ENCODE measurements around the gene PRAC2. TPM values are rescaled to one million over a fixed set of nuclear protein-coding genes. Genes with fewer than 3 reads are reported as not detected.

The PRAC2 gene
- total and polyA plus RNA-seq, 2 of the 13 experiments (the other 11 are each of a cell fraction or from before 2014, with no cell fraction given) = not detected

DNA sequence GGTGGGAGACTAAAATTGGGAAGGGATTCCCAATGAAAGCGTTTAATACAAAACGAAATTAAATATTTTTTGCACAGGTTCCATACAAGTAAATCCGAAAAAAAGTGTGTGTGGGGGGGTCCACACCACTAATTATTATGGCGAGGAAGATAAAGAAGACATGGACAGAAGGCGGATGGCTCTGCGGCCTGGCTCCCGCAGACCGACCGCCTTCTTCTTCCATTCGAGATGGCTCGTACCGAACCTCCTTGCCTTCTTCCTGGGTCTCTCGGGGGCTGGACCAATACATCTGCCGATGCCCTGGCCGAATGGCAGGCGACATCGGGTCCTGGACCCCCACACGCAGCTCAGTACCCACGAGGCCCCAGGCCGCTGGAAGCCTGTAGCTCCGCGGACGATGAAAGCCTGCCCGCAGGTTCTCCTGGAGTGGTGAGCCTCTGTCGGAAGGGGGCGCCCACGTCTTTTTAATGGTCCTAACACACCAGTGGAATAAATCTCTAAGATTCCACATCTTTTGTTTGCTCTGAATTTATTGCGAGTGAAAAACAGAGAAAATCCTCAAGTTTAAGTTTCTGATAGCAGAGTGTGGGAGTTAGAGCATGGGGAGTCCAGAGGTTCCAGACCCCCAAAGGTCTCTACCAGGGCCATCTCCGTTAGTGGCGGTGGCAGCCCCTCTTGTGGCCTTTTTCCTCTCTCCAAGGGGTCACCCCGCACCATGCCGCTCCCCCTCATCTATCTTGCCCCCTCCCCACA, 1.4 kb downstream of the PRAC2 start:
- FAIRE-seq (peak; percentile 82), DNase-seq (ENCODE audit: low spot score) (peak; percentile 56), ATAC-seq (peak; percentile 89)
- ChIA-PET POLR2A (interaction anchor here (1.0 to 1.6 kb wide), 2 partner anchors 67 to 154 kb away, joined by 4 to 5 read pairs; no protein-coding TSS in a partner anchor), CTCF (ENCODE audit: low intra/inter-chr PET ratio, low total read pairs) (interaction anchor here (0.6 to 3.8 kb wide), 5 partner anchors 66 to 160 kb away, joined by 3 to 47 read pairs (median 6); no protein-coding TSS in a partner anchor)
- Histone ChIP-seq H3K4me1 (ENCODE audit: insufficient read depth, low read length) (no peaks in the 10 kb centered on the region), H3K27me3 (ENCODE audit: control insufficient read depth in 1 of 2, insufficient read depth in 2 of 2, low read length in 2 of 2) (peaks cover 23 to 82% of the 10 kb centered on the region in 2 experiments), H3K9me3 (ENCODE audit: low read length) (no peaks in the 10 kb centered on the region), H3K4me3 (replicated peaks in 1 of 3; ENCODE audit: insufficient read depth in 1 of 3, low read depth in 2 of 3, low read length in 3 of 3) (no peak overlapping the region; a peak in 1 of 6 replicates), H3K4me2 (ENCODE audit: low read depth, low read length) (peak overlapping the region; percentile 11; the same call in 1 of the 2 replicates), H3K79me2 (ENCODE audit: insufficient read depth, low read length) (no peaks in the 10 kb centered on the region), H4K20me1 (ENCODE audit: insufficient read depth, low read length) (no peaks in the 10 kb centered on the region), H3K9ac (ENCODE audit: insufficient read depth, low read depth, low read length) (no peak overlapping the region), H3K27ac (ENCODE audit: extremely low read length, insufficient read depth, low read length) (no peak overlapping the region), H2AFZ (ENCODE audit: low read length) (no peak overlapping the region), H3K36me3 (replicated peaks in 1 of 2; ENCODE audit: control insufficient read depth in 1 of 2, insufficient read depth in 2 of 2, low read length in 2 of 2) (no peaks in the 10 kb centered on the region)
- WGBS (ENCODE audit: low lambda C conversion rate) = 24% methylated on average over 27 of the region's 32 CpGs
- intact Hi-C loops (cut with micrococcal nuclease; ENCODE audit: unreplicated experiment) (loop anchor here (1.0 to 2.0 kb wide), 2 partner anchors 67 to 154 kb away; no protein-coding TSS in a partner anchor), in situ Hi-C loops (cut with HindIII; ENCODE audit: extremely low pct_ligation_motif_present, low pct_unique_long_range_greater_than_20kb) (loop anchor here (5.0 kb wide), 2 partner anchors 63 to 153 kb away; no protein-coding TSS in a partner anchor)
- no TSS peak for BruUV-seq (replicated peaks)
- TF ChIP-seq MIXL1 (CRISPR knock-in tag; IDR thresholded peaks at IDR 0.05) (0 out of 2 replicates have a peak, but pooled peaks have one; percentile 18), CTCF (CRISPR knock-in tag; IDR thresholded peaks at IDR 0.05) (peak; percentile 91), ZSCAN25 (CRISPR knock-in tag; IDR thresholded peaks at IDR 0.05) (no peak), SMC3 (IDR thresholded peaks at IDR 0.05; ENCODE audit: low read length) (peak; percentile 77), ZNF501 (CRISPR knock-in tag; IDR thresholded peaks at IDR 0.05) (0 out of 2 replicates have a peak, but pooled peaks have one; percentile 12), POGK (CRISPR knock-in tag; conservative IDR thresholded peaks at IDR 0.05) (0 out of 2 replicates have a peak, but pooled peaks have one; percentile 27), ZFX (CRISPR knock-in tag; IDR thresholded peaks at IDR 0.05; ENCODE audit: low read depth) (peak; percentile 20; the same call in 1 of the 2 replicates), TRAFD1 (CRISPR knock-in tag; IDR thresholded peaks at IDR 0.05; ENCODE audit: borderline replicate concordance) (0 out of 2 replicates have a peak, but pooled peaks have one; percentile 36), CC2D1A (CRISPR knock-in tag; IDR thresholded peaks at IDR 0.05) (no peak), REPIN1 (CRISPR knock-in tag; IDR thresholded peaks at IDR 0.05; ENCODE audit: borderline replicate concordance, low read depth) (0 out of 2 replicates have a peak, but pooled peaks have one; percentile 31), ZNF776 (CRISPR knock-in tag; IDR thresholded peaks at IDR 0.05) (0 out of 2 replicates have a peak, but pooled peaks have one; percentile 14)
- TF ChIP-seq, protein P1, sequence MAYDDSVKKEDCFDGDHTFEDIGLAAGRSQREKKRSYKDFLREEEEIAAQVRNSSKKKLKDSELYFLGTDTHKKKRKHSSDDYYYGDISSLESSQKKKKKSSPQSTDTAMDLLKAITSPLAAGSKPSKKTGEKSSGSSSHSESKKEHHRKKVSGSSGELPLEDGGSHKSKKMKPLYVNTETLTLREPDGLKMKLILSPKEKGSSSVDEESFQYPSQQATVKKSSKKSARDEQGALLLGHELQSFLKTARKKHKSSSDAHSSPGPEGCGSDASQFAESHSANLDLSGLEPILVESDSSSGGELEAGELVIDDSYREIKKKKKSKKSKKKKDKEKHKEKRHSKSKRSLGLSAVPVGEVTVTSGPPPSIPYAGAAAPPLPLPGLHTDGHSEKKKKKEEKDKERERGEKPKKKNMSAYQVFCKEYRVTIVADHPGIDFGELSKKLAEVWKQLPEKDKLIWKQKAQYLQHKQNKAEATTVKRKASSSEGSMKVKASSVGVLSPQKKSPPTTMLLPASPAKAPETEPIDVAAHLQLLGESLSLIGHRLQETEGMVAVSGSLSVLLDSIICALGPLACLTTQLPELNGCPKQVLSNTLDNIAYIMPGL (CRISPR knock-in tag; IDR thresholded peaks at IDR 0.05; ENCODE audit: borderline replicate concordance in 1 of 2, low read depth in 1 of 2) = 0 out of 4 replicates have a peak, but pooled peaks of 1 of the 2 experiments have one; percentile 25

Measured in HepG2 (cell line).